KOPT-K1 (cell line): ENCODE results near the gene LCLAT1.
"Not testable (repeated sequence)": the region's sequence is repeated elsewhere in the genome, so short reads cannot be mapped to it uniquely, and the experiment has no call there.

ENCODE experiments used
- H3K27ac ChIP-seq: fragments of 200-600 bp; sonication (generic); 2 replicates; pipeline ENCODE4 v1.5.1; 2016; ENCODE audit warnings: antibody characterized with exemption, mild to moderate bottlenecking, low read depth, low read length; ENCODE audit not compliant: poor library complexity, severe bottlenecking
- H3K36me3 ChIP-seq: fragments of 200-600 bp; sonication (generic); 2 replicates; pipeline ENCODE4 v1.5.1; 2017; ENCODE audit warnings: antibody characterized with exemption, mild to moderate bottlenecking, low read length, moderate library complexity; ENCODE audit not compliant: insufficient read depth
- H3K9me3 ChIP-seq: fragments of 200-600 bp; sonication (generic); 2 replicates; pipeline ENCODE4 v1.5.1; 2017; ENCODE audit warnings: antibody characterized with exemption, low read length, mild to moderate bottlenecking; ENCODE audit not compliant: insufficient read depth, poor library complexity, severe bottlenecking

LCLAT1 gene

GRCh38 chr2:30482011-30482410 is 35.0 kb downstream of the LCLAT1 start:
- Histone ChIP-seq H3K36me3 (no peaks in the 10 kb centered on the region), H3K9me3 (no peaks in the 10 kb centered on the region), H3K27ac (no peak overlapping the region)

- Histone ChIP-seq H3K36me3 (no peaks in the 10 kb centered on the region), H3K9me3 (no peaks in the 10 kb centered on the region), H3K27ac (no peak overlapping the region)
These were observed 37.1 kb downstream of the LCLAT1 start for GRCh38 chr2:30484145-30484544.

DNA sequence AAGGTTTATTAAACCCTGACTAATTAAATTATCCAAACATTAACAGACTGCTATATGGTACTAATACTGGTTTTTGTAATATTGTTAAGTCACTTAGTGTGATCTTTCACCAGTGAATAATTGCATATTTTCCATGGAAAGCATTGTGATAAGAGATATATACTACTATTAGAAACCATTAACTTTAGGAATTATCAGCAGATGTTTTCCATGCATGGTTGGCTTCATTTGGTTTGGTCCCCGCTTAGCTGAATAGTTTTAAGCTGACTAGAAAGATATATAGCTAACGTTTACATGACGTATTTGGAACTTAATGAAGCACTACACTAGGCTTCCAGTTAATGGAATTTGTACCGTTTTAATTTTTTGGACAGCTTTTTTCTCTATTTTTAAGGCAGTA is 37.9 kb downstream of the LCLAT1 start:
- Histone ChIP-seq H3K27ac (no peak overlapping the region), H3K9me3 (no peaks in the 10 kb centered on the region), H3K36me3 (no peaks in the 10 kb centered on the region)

GRCh38 chr2:30486655-30487054 is 39.6 kb downstream of the LCLAT1 start:
- Histone ChIP-seq H3K36me3 (no peaks in the 10 kb centered on the region), H3K9me3 (no peaks in the 10 kb centered on the region), H3K27ac (no peak overlapping the region)

DNA sequence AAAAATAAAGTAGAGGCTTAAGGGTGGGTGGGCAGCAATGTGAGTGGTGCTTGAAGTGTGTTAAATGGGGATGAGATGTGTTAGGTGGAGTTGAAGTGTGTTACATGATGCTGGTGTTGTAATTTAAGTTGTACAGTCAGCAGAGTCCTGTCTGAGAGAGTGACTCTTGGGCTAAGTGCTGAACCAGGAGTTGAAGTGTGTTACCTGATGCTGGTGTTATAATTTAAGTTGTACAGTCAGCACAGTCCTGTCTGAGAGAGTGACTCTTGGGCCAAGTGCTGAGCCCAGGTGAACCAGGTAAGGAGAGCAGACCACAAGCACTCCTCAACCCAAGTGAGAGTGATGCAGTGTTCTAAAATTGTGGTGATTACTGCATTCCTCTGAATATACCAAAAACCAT is 40.6 kb downstream of the LCLAT1 start:
- no peaks in the 10 kb centered on the region for H3K36me3 ChIP-seq
- no peak overlapping the region for H3K27ac ChIP-seq
- no peaks in the 10 kb centered on the region for H3K9me3 ChIP-seq

DNA sequence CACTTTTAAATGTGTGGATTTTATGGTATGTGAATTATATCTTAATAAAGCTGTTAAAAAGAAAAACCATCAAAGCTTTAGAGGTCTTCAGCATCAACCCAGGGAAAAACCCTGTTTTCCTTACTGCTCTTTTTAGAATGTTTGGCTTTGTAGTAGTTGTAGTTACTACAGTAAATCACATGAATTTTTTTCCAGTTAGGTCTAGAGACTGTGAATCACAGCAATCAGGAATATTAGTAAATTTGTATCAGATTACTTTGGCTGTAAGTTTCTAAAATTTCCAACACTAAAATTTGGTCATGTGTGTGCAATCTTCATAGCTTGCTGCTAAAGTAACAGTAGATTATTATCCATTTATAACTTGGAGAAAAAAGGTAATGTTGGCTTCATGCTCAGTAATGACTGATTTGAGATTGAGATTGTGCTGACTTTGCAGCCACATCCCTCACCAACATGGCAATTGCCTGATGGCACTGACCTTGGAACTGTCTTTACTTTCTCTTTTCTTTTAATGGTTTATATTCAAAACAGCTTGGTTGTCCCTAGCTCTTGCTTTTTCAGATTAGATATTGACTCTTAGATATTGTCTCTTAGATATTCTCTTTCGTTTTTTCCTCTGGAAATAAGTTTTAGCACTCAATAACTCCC is 41.1 kb downstream of the LCLAT1 start:
- Histone ChIP-seq H3K9me3 (no peaks in the 10 kb centered on the region), H3K36me3 (no peaks in the 10 kb centered on the region), H3K27ac (no peak overlapping the region)

GRCh38 chr2:30491225-30491624 is 44.2 kb downstream of the LCLAT1 start:
- Histone ChIP-seq H3K9me3 (peaks cover 6% of the 10 kb centered on the region), H3K27ac (no peak overlapping the region)

GRCh38 chr2:30492185-30492584 is 45.1 kb downstream of the LCLAT1 start:
- no peaks in the 10 kb centered on the region for H3K36me3 ChIP-seq
- peaks cover 15% of the 10 kb centered on the region for H3K9me3 ChIP-seq
- no peak overlapping the region for H3K27ac ChIP-seq

More at GRCh38 chr2:30491225-30491624, 44.2 kb downstream of the LCLAT1 start:
- no peaks in the 10 kb centered on the region for H3K36me3 ChIP-seq

GRCh38 chr2:30492619-30493018 is 45.6 kb downstream of the LCLAT1 start:
- Histone ChIP-seq H3K36me3 (peaks cover 1% of the 10 kb centered on the region; the same call in 1 of the 2 replicates), H3K9me3 (peaks cover 20% of the 10 kb centered on the region), H3K27ac (no peak overlapping the region)

DNA sequence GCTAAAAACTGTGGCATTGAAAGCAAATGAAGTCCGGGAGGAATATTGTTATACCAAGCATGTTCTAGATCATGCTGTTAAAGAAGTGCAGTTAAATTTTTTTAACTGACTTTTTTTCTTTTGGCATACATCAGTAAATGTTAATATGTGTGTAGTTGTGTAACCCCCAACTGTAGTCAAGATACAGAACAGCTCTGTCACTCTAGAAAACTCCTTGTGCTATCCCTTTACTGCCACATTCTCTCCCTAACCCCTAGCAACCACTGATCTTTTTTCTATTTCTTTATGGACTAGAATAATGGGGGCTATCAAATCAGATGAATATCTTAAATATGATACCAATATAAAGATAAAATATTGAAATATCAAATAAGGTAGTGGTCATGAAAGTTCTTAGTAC is 46.4 kb downstream of the LCLAT1 start:
- Histone ChIP-seq H3K9me3 (peaks cover 28% of the 10 kb centered on the region), H3K27ac (no peak overlapping the region), H3K36me3 (peaks cover 5% of the 10 kb centered on the region; the same call in 1 of the 2 replicates)

GRCh38 chr2:30495896-30496295 is 48.9 kb downstream of the LCLAT1 start:
- not testable (repeated sequence) for H3K36me3 ChIP-seq, H3K27ac ChIP-seq
- peaks cover 50% of the 10 kb centered on the region for H3K9me3 ChIP-seq

DNA sequence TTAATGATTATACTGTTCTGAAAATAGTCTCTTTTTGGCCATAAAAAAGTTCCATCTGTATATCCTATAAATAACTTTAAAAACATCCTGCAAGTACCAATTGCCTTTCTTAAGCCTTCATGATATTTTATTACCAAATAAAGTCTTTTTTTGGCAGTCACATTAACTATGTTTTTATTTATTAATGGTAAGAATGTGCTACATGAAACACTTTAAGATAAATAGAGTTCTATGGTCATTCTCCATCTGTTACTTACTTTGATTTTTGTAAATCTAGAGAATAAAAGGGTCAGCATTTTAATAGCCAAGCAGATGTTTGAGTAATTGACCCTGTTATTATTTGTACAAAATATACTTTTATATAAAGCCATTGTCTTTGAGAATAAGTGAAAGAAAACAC is 52.6 kb downstream of the LCLAT1 start:
- peaks cover 13% of the 10 kb centered on the region; the same call in 1 of the 2 replicates for H3K36me3 ChIP-seq
- no peak overlapping the region for H3K27ac ChIP-seq
- peaks cover 56% of the 10 kb centered on the region for H3K9me3 ChIP-seq

GRCh38 chr2:30500699-30501098 is 53.7 kb downstream of the LCLAT1 start:
- H3K36me3 ChIP-seq, result peaks cover 13% of the 10 kb centered on the region; the same call in 1 of the 2 replicates
- no peak overlapping the region for H3K27ac ChIP-seq
- H3K9me3 ChIP-seq, result peaks cover 56% of the 10 kb centered on the region

DNA sequence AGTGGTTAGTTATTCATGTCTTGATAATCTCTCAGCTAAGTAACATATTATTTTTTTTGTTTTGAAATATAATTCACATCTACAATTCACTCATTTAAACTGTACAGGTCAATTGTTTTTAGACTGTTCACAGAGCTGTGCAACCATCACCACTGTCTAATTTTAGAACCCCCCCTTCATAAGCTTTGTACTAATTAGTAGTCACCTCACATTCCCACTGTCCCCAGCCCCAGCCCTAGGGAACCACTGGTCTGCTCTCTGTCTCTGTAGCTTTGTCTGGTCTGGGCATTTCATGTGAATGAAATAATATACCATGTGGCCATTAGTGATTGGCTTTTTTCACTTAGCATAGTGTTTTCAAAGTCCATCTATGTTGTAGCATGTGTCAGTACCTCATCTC is 55.3 kb downstream of the LCLAT1 start:
- no peak overlapping the region for H3K27ac ChIP-seq
- peaks cover 13% of the 10 kb centered on the region; the same call in 1 of the 2 replicates for H3K36me3 ChIP-seq
- H3K9me3 ChIP-seq, result peaks cover 41% of the 10 kb centered on the region

DNA sequence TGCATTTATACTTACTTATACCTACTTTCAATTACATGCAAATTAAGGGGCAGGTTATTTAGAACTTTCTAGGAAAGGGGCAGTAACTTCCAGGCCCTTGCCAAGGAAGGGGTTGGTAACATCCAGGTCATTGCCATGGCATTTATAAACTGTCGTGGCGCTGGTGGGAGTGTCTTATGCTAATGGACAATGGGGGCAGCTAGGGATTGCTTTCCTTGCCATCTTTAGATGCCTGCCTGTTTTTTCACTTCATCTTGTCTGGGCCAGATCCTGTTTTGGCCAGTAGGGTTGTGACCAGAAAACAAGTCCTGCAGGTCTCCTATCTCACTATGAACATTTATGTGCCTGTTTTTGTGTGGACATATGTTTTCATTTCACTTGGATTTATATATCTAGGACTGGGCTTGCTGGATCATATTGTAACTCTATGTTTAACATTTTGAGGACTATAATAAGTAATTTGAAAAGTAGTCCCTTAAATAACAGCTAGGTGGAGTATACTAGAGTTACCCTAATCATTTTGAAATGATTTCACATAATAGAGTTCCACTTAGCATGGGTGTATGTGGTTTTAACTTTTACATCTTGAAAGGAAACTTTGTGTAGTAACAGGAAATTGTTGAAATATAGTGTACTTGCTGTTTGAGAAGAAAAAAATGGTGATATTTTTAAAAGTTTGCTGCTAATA is 56.1 kb downstream of the LCLAT1 start:
- Histone ChIP-seq H3K36me3 (peaks cover 8% of the 10 kb centered on the region; the same call in 1 of the 2 replicates), H3K27ac (peak overlapping the region; percentile 49), H3K9me3 (peaks cover 41% of the 10 kb centered on the region)

DNA sequence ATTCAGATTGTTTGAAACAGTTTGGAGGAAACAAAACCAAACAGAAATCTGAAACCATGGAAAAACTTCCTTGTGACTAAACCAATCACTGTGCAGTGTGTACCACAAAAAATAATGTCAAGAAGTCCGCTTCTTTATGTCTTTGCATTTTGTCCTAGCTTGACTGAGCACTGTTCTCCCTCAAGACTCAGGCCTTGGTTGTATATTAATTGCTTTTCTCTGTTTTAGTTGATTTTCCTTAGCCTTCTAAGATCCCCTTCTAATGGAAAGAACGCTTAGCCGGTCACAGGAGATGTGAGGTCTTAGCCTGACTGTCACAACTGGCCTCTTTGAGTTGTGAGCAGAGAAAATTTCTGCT is 56.6 kb downstream of the LCLAT1 start:
- peaks cover 41% of the 10 kb centered on the region for H3K9me3 ChIP-seq
- peak overlapping the region; percentile 49 for H3K27ac ChIP-seq
- H3K36me3 ChIP-seq, result peaks cover 8% of the 10 kb centered on the region; the same call in 1 of the 2 replicates
